Measurements from ENCODE around the gene VTCN1. TPM values are rescaled to one million over a fixed set of nuclear protein-coding genes. Genes with fewer than 3 reads are reported as not detected.
"Not testable (repeated sequence)": the region's sequence is repeated elsewhere in the genome, so short reads cannot be mapped to it uniquely, and the experiment has no call there.

VTCN1 gene
- total and polyA plus RNA-seq, 8 donors, result 0.48 to 3.2 (median 0.65) TPM; not detected in 4

- Histone ChIP-seq H3K27me3 (no peaks in the 10 kb centered on the region), H3K36me3 (peaks cover 0 to 61% (median 51%) of the 10 kb centered on the region in 4 donors), H3K27ac (no peak overlapping the region), H3K9me3 (no peaks in the 10 kb centered on the region), H3K4me1 (no peaks in the 10 kb centered on the region), H3K4me3 (no peak overlapping the region)
- DNase-seq, result no peak
- 91 to 97% (median 95%) methylated on average over 2 of the region's 2 CpGs for WGBS, 5 donors
- intact Hi-C loops (cut with DNase I; ENCODE audit: low total_unique reads), result no loop called here
- TF ChIP-seq EP300 (IDR thresholded peaks at IDR 0.05) (no peak), POLR2AphosphoS5 (IDR thresholded peaks at IDR 0.05) (no peak), POLR2A (IDR thresholded peaks at IDR 0.05) (no peak)
- TF ChIP-seq, protein P1, sequence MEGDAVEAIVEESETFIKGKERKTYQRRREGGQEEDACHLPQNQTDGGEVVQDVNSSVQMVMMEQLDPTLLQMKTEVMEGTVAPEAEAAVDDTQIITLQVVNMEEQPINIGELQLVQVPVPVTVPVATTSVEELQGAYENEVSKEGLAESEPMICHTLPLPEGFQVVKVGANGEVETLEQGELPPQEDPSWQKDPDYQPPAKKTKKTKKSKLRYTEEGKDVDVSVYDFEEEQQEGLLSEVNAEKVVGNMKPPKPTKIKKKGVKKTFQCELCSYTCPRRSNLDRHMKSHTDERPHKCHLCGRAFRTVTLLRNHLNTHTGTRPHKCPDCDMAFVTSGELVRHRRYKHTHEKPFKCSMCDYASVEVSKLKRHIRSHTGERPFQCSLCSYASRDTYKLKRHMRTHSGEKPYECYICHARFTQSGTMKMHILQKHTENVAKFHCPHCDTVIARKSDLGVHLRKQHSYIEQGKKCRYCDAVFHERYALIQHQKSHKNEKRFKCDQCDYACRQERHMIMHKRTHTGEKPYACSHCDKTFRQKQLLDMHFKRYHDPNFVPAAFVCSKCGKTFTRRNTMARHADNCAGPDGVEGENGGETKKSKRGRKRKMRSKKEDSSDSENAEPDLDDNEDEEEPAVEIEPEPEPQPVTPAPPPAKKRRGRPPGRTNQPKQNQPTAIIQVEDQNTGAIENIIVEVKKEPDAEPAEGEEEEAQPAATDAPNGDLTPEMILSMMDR (IDR thresholded peaks at IDR 0.05), result no peak
Measured at GRCh38 chr1:117106478-117106877, 104.2 kb downstream of the VTCN1 start.

- Histone ChIP-seq H3K4me3 (no peak overlapping the region), H3K36me3 (peaks cover 0 to 56% (median 49%) of the 10 kb centered on the region in 4 donors), H3K27ac (no peak overlapping the region), H3K27me3 (no peaks in the 10 kb centered on the region), H3K9me3 (no peaks in the 10 kb centered on the region), H3K4me1 (no peaks in the 10 kb centered on the region)
- DNase-seq, result no peak
- intact Hi-C loops (cut with DNase I; ENCODE audit: low total_unique reads), result no loop called here
- TF ChIP-seq POLR2AphosphoS5 (IDR thresholded peaks at IDR 0.05), result no peak
- no peak for TF ChIP-seq EP300 (IDR thresholded peaks at IDR 0.05)
Measured at GRCh38 chr1:117105722-117106121, 105.0 kb downstream of the VTCN1 start.

GRCh38 chr1:117104986-117105385 lies 105.7 kb downstream of the VTCN1 start:
- Histone ChIP-seq H3K9me3 (no peaks in the 10 kb centered on the region), H3K36me3 (peaks cover 0 to 54% (median 49%) of the 10 kb centered on the region in 4 donors), H3K27me3 (no peaks in the 10 kb centered on the region), H3K4me3 (no peak overlapping the region), H3K27ac (no peak overlapping the region), H3K4me1 (no peaks in the 10 kb centered on the region)
- 58 to 91% (median 75%) methylated on average over 3 of the region's 3 CpGs for WGBS, 5 donors
- intact Hi-C loops (cut with DNase I; ENCODE audit: low total_unique reads), result no loop called here
- DNase-seq, result no peak
- TF ChIP-seq POLR2AphosphoS5 (IDR thresholded peaks at IDR 0.05) (no peak), EP300 (IDR thresholded peaks at IDR 0.05) (no peak), POLR2A (IDR thresholded peaks at IDR 0.05) (no peak)
- TF ChIP-seq, protein P1 (IDR thresholded peaks at IDR 0.05), result no peak

DNA sequence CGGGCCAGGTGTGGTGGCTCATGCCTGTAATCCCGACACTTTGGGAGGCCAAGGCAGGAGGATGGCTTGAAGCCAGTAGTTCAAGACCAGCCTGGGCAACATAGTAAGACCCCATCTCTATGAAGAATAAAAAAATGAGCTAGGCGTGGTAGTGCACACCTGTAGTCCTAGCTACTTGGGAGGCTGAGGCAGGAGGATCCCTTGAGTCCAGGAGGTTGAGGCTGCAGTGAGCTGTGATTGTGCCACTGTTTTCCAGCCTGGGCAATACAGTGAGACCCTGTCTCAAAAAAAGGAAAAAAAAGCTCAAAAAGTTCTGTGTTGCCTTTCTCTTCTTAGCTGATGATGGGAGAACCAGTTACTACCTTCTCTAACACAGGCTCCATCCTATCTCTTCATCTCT lies 108.9 kb downstream of the VTCN1 start:
- 96 to 100% (median 98%) methylated on average over 3 of the region's 3 CpGs for WGBS, 5 donors
- H3K27me3 ChIP-seq; H3K27ac ChIP-seq; intact Hi-C loops (cut with DNase I; ENCODE audit: low total_unique reads); DNase-seq; H3K9me3 ChIP-seq; H3K4me3 ChIP-seq; H3K4me1 ChIP-seq: not testable (repeated sequence)
- peaks cover 0 to 68% (median 49%) of the 10 kb centered on the region in 4 donors for H3K36me3 ChIP-seq

GRCh38 chr1:117101334-117101733 lies 109.4 kb downstream of the VTCN1 start:
- Histone ChIP-seq H3K36me3 (peaks cover 0 to 73% (median 47%) of the 10 kb centered on the region in 4 donors), H3K4me3 (no peak overlapping the region), H3K27me3 (no peaks in the 10 kb centered on the region), H3K4me1 (peaks cover 0 to 7% (median 3%) of the 10 kb centered on the region in 4 donors), H3K27ac (no peak overlapping the region), H3K9me3 (no peaks in the 10 kb centered on the region)
- intact Hi-C loops (cut with DNase I; ENCODE audit: low total_unique reads), result no loop called here
- 48 to 88% (median 73%) methylated on average over 1 of the region's 1 CpG for WGBS, 5 donors
- no peak for TF ChIP-seq POLR2A (IDR thresholded peaks at IDR 0.05)
- TF ChIP-seq, protein P1 (IDR thresholded peaks at IDR 0.05), result no peak
- no peak for TF ChIP-seq POLR2AphosphoS5 (IDR thresholded peaks at IDR 0.05)
- TF ChIP-seq EP300 (IDR thresholded peaks at IDR 0.05), result no peak
- no peak for DNase-seq
